GM23338 (cell line): ENCODE results near the gene STAT6. TPM values are rescaled to one million over a fixed set of nuclear protein-coding genes. Genes with fewer than 3 reads are reported as not detected.
"Not testable (repeated sequence)": the region's sequence is repeated elsewhere in the genome, so short reads cannot be mapped to it uniquely, and the experiment has no call there.

ENCODE experiments used
- ATAC-seq: fragments of 200-7000 bp; cut with Tn5 transposase; 3 replicates; pipeline ENCODE4 v1.9.1; 2020
- DNase-seq: peaks from one replicate; pipeline ENCODE4 v3.0.0-alpha.2; 2015; ENCODE audit warnings: low spot score
- H2AFZ ChIP-seq: fragments of 200-600 bp; sonication (generic); 2 replicates; pipeline ENCODE4 v1.8.0; 2016; ENCODE audit warnings: antibody characterized with exemption, mild to moderate bottlenecking, moderate library complexity
- H3F3A ChIP-seq: fragments of 200-600 bp; sonication (generic); replicated peaks from 2 replicates; pipeline ENCODE4 v1.8.0; 2017; ENCODE audit warnings: antibody characterized with exemption, mixed run types, low read depth
- H3K27ac ChIP-seq: fragments of 200-600 bp; sonication (generic); 2 replicates; pipeline ENCODE4 v1.6.1; 2016; ENCODE audit warnings: low read depth
- H3K27me3 ChIP-seq: fragments of 200-600 bp; sonication (generic); 2 replicates; pipeline ENCODE4 v1.8.0; 2016; ENCODE audit warnings: mild to moderate bottlenecking, mixed run types, moderate library complexity; ENCODE audit not compliant: insufficient read depth
- H3K36me3 ChIP-seq: fragments of 200-600 bp; sonication (generic); 2 replicates; pipeline ENCODE4 v1.8.0; 2016; ENCODE audit warnings: mild to moderate bottlenecking; ENCODE audit not compliant: insufficient read depth
- H3K4me1 ChIP-seq: fragments of 200-600 bp; sonication (generic); 2 replicates; pipeline ENCODE4 v1.8.0; 2016; ENCODE audit warnings: mild to moderate bottlenecking, moderate library complexity; ENCODE audit not compliant: insufficient read depth
- H3K4me2 ChIP-seq: fragments of 200-600 bp; sonication (generic); 2 replicates; pipeline ENCODE4 v1.7.1; 2017; ENCODE audit warnings: mixed run types
- H3K4me3 ChIP-seq: fragments of 200-600 bp; sonication (generic); 2 replicates; pipeline ENCODE4 v1.6.1; 2016; ENCODE audit warnings: mixed run types
- H3K79me2 ChIP-seq: fragments of 200-600 bp; sonication (generic); replicated peaks from 2 replicates; pipeline ENCODE4 v1.8.0; 2017; ENCODE audit warnings: mild to moderate bottlenecking; ENCODE audit not compliant: insufficient read depth
- H3K9me2 ChIP-seq: fragments of 200-600 bp; sonication (generic); 2 replicates; pipeline ENCODE4 v1.8.0; 2017; ENCODE audit not compliant: insufficient read depth
- H4K20me1 ChIP-seq: fragments of 200-600 bp; sonication (generic); replicated peaks from 2 replicates; pipeline ENCODE4 v1.8.0; 2017; ENCODE audit warnings: mild to moderate bottlenecking; ENCODE audit not compliant: insufficient read depth
- H3K27ac Mint-ChIP-seq: 2 replicates; pipeline ENCODE4 v1.8.0; 2020; ENCODE audit warnings: inconsistent platforms, mild to moderate bottlenecking, moderate library complexity, mixed read lengths
- H3K27me3 Mint-ChIP-seq: 3 replicates; pipeline ENCODE4 v1.8.0; 2022; ENCODE audit warnings: low read depth, mild to moderate bottlenecking, moderate library complexity, mixed read lengths, inconsistent platforms; ENCODE audit not compliant: insufficient read depth, poor library complexity
- H3K36me3 Mint-ChIP-seq: 3 replicates; pipeline ENCODE4 v1.8.0; 2021; ENCODE audit warnings: low read depth, mild to moderate bottlenecking, inconsistent platforms, moderate library complexity, mixed read lengths
- H3K4me1 Mint-ChIP-seq: 3 replicates; pipeline ENCODE4 v1.8.0; 2020; ENCODE audit warnings: mild to moderate bottlenecking, inconsistent platforms, mixed read lengths
- H3K4me3 Mint-ChIP-seq: 3 replicates; pipeline ENCODE4 v1.8.0; 2021; ENCODE audit warnings: moderate library complexity, mild to moderate bottlenecking, inconsistent platforms, mixed read lengths
- H3K9me3 Mint-ChIP-seq: 3 replicates; pipeline ENCODE4 v1.8.0; 2020; ENCODE audit warnings: moderate library complexity, mild to moderate bottlenecking, inconsistent platforms, mixed read lengths
- CREB1 ChIP-seq: fragments of 250-450 bp; sonication (Bioruptor Pico); IDR thresholded peaks from 2 replicates; pipeline ENCODE4 v1.5.0; 2020; ENCODE audit warnings: low read depth, mild to moderate bottlenecking, moderate library complexity
- CTCF ChIP-seq, 2 experiments: fragments of 200-600 bp in 1 of 2; sonication (generic) in 1 of 2; conservative IDR thresholded peaks; 2 replicates each; pipeline versions ENCODE4 v1.5.1 to v1.6.1; 2016 to 2017; ENCODE audit warnings: antibody characterized with exemption in 2 of 2, low read depth in 2 of 2, mild to moderate bottlenecking in 2 of 2, moderate library complexity in 1 of 2
- ETS1 ChIP-seq: IDR thresholded peaks from 2 replicates; pipeline ENCODE4 v1.6.1; 2016; ENCODE audit warnings: antibody characterized with exemption
- EZH2 ChIP-seq: fragments of 200-600 bp; sonication (generic); IDR thresholded peaks from one replicate; pipeline ENCODE4 v1.8.0; 2017; ENCODE audit warnings: antibody characterized with exemption, mild to moderate bottlenecking, low read depth; ENCODE audit not compliant: unreplicated experiment
- JUNB ChIP-seq: IDR thresholded peaks from one replicate; pipeline ENCODE4 v1.6.1; 2016; ENCODE audit warnings: antibody characterized with exemption; ENCODE audit not compliant: unreplicated experiment
- NANOG ChIP-seq: IDR thresholded peaks from 2 replicates; pipeline ENCODE4 v1.6.1; 2016; ENCODE audit warnings: antibody characterized with exemption, borderline replicate concordance
- POLR2AphosphoS5 ChIP-seq: IDR thresholded peaks from 2 replicates; pipeline ENCODE4 v1.6.1; 2016; ENCODE audit warnings: antibody characterized with exemption, low read depth
- REST ChIP-seq: IDR thresholded peaks from one replicate; pipeline ENCODE4 v1.6.1; 2018; ENCODE audit warnings: antibody characterized with exemption; ENCODE audit not compliant: unreplicated experiment
- ZNF331 ChIP-seq: fragments of 250-450 bp; sonication (Bioruptor Pico); IDR thresholded peaks from 2 replicates; pipeline ENCODE4 v1.5.0; 2020; ENCODE audit warnings: low read depth, mild to moderate bottlenecking, moderate library complexity
- polyA plus RNA-seq: library from polyadenylated mRNA; unstranded; fragments of >200 nt; fragmentation: Nextera tagmentation; extraction: Ambion mirVana; gene quantifications from 2 replicates; pipeline ENCODE4 v1.2.1, GENCODE V29; 2016
- total RNA-seq: library from RNA; depleted of rRNA; stranded (reverse); fragments of >200 nt; shearing (Covaris generic); gene quantifications from 2 replicates; pipeline ENCODE4 v1.2.3, GENCODE V29; 2014

The STAT6 gene
- total and polyA plus RNA-seq, 2 experiments from 2014 or later, result 14.3 to 28.1 TPM

- Histone ChIP-seq H2AFZ (peak within 1 kb of the TSS; percentile 1), H3F3A (peaks cover 4% of the 10 kb centered on the region; the same call in 1 of the 2 replicates), H3K4me3 (peak within 1 kb of the TSS; percentile 66), H4K20me1 (peaks cover 8% of the 10 kb centered on the region; the same call in 1 of the 2 replicates), H3K4me1 (peaks cover 5% of the 10 kb centered on the region; the same call in 1 of the 2 replicates), H3K27ac (peak within 1 kb of the TSS; percentile 67), H3K27me3 (no peaks in the 10 kb centered on the region), H3K4me2 (peak within 1 kb of the TSS; percentile 77), H3K36me3 (no peaks in the 10 kb centered on the region), H3K9me2 (no peaks in the 10 kb centered on the region), H3K79me2 (peaks cover 24% of the 10 kb centered on the region)
- peaks cover 6% of the 10 kb centered on the region for H3K4me1 Mint-ChIP-seq
- ATAC-seq (peak; percentile 99), DNase-seq (peak; percentile 100)
- TF ChIP-seq ETS1 (no peak), CREB1 (peak; percentile 37; the same call in 1 of the 2 replicates), POLR2AphosphoS5 (peak; percentile 86)
- H3K27ac Mint-ChIP-seq, result peak within 1 kb of the TSS; percentile 96
- H3K9me3 Mint-ChIP-seq, result no peaks in the 10 kb centered on the region
- H3K27me3 Mint-ChIP-seq, result peaks cover 8% of the 10 kb centered on the region
- H3K36me3 Mint-ChIP-seq, result peaks cover 23% of the 10 kb centered on the region
- H3K4me3 Mint-ChIP-seq, result peak within 1 kb of the TSS; percentile 97
These were observed 32.4 kb downstream of the STAT6 start, which contains the start of gene NEMP1 for GRCh38 chr12:57078519-57079404. Gene NEMP1 (minus strand): TSS chr12:57078791. CDS start chr12:57078745, 46 bp downstream.

GRCh38 chr12:57073566-57074450 lies 37.4 kb downstream of the STAT6 start:
- Histone ChIP-seq H3K79me2 (peaks cover 27% of the 10 kb centered on the region), H4K20me1 (peaks cover 27% of the 10 kb centered on the region), H3K36me3 (peaks cover 31% of the 10 kb centered on the region), H3F3A (peaks cover 19% of the 10 kb centered on the region)
- not testable (repeated sequence) for H2AFZ ChIP-seq, DNase-seq, H3K27ac ChIP-seq, ATAC-seq, H3K27me3 Mint-ChIP-seq, H3K9me2 ChIP-seq, H3K27ac Mint-ChIP-seq, H3K4me2 ChIP-seq, H3K4me3 ChIP-seq, H3K4me1 ChIP-seq, H3K4me1 Mint-ChIP-seq, H3K4me3 Mint-ChIP-seq, H3K9me3 Mint-ChIP-seq, H3K27me3 ChIP-seq
- H3K36me3 Mint-ChIP-seq, result peaks cover 55% of the 10 kb centered on the region

- Histone ChIP-seq H3K4me1 (peaks cover 4% of the 10 kb centered on the region; the same call in 1 of the 2 replicates), H3K36me3 (peaks cover 35% of the 10 kb centered on the region), H4K20me1 (peaks cover 24% of the 10 kb centered on the region), H2AFZ (no peak overlapping the region), H3K9me2 (no peaks in the 10 kb centered on the region), H3K27me3 (no peaks in the 10 kb centered on the region), H3F3A (peaks cover 17% of the 10 kb centered on the region), H3K4me3 (no peak overlapping the region), H3K27ac (no peak overlapping the region), H3K4me2 (no peak overlapping the region), H3K79me2 (peaks cover 33% of the 10 kb centered on the region)
- H3K4me3 Mint-ChIP-seq, result no peak overlapping the region
- H3K36me3 Mint-ChIP-seq, result peaks cover 61% of the 10 kb centered on the region
- ATAC-seq (no peak), DNase-seq (no peak)
- H3K9me3 Mint-ChIP-seq, result no peaks in the 10 kb centered on the region
- peaks cover 6% of the 10 kb centered on the region; the same call in 2 of the 3 replicates for H3K4me1 Mint-ChIP-seq
- peak overlapping the region; percentile 2; the same call in 1 of the 2 replicates for H3K27ac Mint-ChIP-seq
- peaks cover 5% of the 10 kb centered on the region for H3K27me3 Mint-ChIP-seq
- TF ChIP-seq ZNF331 (CRISPR knock-in tag) (no peak), REST (no peak), CREB1 (no peak), JUNB (no peak), EZH2 (no peak), CTCF (conservative IDR thresholded peaks at IDR 0.05; ENCODE audit: low read depth in 2 of 2) (no peak), NANOG (no peak)
These were observed 38.5 kb downstream of the STAT6 start for GRCh38 chr12:57072661-57073060.
